ENCODE measurements around the gene CDK13. TPM values are rescaled to one million over a fixed set of nuclear protein-coding genes. Genes with fewer than 3 reads are reported as not detected.
"Not testable (repeated sequence)": the region's sequence is repeated elsewhere in the genome, so short reads cannot be mapped to it uniquely, and the experiment has no call there.

Gene CDK13
- total RNA-seq, 4 donors from 2014 or later: 53.9 to 93.6 (median 60.3) TPM

DNA sequence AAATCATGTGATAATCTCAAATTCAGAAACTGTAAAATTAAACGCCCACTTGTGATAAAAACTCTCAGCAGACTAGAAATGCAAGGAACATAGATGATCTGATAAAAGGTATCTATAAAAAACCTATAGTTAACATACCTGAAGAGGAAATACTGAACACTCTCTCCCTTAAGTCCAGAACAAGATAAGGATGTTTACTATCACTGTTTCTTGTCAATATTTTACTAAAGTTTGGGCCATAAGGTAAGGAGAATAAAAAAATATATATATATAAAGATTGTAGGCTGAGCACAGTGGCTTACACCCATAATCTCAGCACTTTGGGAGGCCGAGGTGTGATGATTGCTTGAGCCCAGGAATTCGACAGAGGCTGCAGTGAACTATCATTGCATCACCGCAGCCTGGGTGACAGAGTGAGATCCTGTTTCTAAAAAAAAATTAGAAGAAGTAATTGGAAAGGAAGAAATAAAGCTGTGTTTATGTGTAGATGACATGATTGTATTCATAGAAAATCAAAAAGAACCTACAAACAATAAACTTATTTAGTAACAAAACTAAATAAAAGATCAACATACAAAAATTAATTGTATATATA, 155.9 kb downstream of the CDK13 start:
- TF ChIP-seq, protein P1, sequence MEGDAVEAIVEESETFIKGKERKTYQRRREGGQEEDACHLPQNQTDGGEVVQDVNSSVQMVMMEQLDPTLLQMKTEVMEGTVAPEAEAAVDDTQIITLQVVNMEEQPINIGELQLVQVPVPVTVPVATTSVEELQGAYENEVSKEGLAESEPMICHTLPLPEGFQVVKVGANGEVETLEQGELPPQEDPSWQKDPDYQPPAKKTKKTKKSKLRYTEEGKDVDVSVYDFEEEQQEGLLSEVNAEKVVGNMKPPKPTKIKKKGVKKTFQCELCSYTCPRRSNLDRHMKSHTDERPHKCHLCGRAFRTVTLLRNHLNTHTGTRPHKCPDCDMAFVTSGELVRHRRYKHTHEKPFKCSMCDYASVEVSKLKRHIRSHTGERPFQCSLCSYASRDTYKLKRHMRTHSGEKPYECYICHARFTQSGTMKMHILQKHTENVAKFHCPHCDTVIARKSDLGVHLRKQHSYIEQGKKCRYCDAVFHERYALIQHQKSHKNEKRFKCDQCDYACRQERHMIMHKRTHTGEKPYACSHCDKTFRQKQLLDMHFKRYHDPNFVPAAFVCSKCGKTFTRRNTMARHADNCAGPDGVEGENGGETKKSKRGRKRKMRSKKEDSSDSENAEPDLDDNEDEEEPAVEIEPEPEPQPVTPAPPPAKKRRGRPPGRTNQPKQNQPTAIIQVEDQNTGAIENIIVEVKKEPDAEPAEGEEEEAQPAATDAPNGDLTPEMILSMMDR (IDR thresholded peaks at IDR 0.05): no peak
- no peak for DNase-seq (ENCODE audit: low spot score)

DNA sequence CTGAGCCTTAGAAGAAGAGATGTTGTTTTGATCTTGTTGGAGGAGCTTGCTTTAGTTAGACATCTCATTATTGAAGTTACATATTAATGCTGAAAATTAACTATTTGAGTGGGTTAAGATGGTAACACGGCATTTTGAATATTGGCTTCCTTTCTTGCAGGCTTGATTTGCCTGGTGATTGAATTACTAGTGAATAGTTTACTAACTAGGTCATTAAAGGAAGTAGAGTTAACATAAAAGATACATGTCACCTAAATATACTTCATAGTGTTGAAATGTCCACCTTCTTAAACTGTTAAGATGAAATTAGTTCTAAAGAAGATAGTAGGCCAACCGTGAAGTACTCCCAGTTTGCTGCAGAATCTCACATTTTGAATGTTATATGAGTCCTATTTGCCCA, 165.9 kb downstream of the CDK13 start:
- DNase-seq (ENCODE audit: low spot score) (no peak), ATAC-seq (ENCODE audit: low FRiP score) (no peak)
- TF ChIP-seq, protein P1 (IDR thresholded peaks at IDR 0.05): no peak

More for the DNA sequence above, 155.9 kb downstream of the CDK13 start:
- ATAC-seq (ENCODE audit: low FRiP score): no peak

DNA sequence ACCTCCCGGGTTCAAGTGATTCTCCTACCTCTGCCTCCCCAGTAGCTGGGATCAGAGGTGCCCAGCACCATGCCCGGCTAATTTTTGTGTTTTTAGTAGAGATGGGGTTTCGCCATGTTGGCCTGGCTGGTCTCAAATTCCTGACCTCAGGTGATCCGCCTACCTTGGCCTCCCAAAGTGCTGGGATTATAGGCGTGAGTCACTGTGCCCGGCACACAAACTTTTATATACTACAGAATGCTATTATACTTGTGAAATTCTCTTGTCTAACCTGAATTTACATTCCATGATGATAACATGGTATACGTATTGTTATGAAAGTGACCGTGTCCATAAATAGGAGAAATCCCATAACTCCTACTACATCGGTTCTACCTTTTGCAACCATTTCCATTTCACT, 167.1 kb downstream of the CDK13 start:
- not testable (repeated sequence) for ATAC-seq (ENCODE audit: low FRiP score)

DNA sequence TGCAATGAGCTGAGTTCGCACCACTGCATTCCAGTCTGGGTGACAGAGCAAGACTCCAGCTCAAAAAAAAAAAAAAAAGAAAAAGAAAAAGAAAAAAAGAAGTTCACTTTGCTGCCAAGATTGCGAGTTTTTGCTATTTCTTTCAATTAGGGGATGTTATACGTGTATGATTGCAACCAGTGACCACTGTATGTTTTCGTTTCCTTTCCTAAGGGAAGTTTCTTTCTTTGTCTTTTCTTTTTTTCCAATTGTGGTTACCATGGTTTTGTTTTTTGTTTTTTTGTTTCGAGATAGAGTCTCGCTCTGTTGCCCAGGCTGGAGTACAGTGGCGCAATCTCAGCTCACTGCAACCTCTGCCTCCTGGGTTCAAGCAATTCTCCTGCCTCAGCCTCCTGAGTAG, 168.1 kb downstream of the CDK13 start:
- not testable (repeated sequence) for ATAC-seq (ENCODE audit: low FRiP score); DNase-seq (ENCODE audit: low spot score)

More for the DNA sequence above, 167.1 kb downstream of the CDK13 start:
- not testable (repeated sequence) for DNase-seq (ENCODE audit: low spot score)

DNA sequence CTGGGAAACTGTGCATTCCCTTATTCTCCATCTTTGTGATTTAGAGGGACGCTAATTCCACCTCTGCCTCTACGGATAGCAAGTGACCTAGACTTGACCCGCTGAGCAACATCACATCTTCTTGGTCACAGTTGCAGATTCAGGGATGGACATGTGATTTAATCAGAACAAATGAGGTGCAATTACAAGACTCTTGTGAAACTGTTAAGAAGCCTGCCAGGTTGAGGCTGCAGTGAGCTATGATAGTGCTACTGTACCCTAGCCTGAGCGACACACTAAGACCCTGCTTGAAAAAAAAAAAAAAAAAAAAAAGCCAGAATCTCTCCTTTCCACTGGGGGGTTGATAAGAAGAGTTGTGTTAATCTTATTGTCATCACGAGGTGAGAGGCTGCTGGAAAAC, 170.0 kb downstream of the CDK13 start:
- TF ChIP-seq, protein P1 (IDR thresholded peaks at IDR 0.05): no peak
- no peak for ATAC-seq (ENCODE audit: low FRiP score)
- DNase-seq (ENCODE audit: low spot score): no peak

DNA sequence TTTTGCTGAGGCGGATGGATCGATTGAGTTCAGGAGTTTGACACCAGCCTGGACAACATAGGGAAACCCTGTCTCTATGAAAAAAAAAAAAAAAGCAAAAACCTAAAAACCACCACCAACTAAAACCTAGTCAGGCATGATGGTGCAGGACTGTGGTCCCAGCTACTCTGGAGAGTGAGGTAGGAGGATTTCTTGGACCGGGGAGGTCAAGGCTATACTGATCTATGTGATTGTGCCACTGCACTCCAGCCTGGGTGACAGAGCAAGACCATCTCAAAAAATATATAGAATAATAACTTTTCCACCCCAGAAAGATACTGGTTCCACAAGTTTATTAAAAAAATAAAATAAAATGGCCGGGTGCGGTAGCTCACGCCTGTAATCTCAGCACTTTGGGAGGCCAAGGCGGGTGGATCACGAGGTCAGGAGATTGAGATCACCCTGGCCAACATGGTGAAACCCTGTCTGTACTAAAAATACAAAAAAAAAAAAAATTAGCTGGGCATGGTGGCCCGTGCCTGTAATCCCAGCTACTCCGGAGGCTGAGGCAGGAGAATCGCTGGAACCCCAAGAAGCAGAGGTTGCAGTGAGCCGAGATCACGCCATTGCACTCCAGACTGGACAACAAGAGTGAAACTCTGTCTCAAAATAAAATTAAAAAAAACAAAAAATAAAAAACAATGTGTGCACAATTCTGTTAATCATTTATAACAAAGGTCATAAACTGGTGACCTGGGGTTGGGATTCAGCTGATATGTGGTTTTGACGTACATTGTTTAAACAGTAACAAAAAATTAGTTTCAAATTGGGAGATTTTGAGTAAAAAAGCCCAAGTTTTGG, 172.3 kb downstream of the CDK13 start:
- DNase-seq (ENCODE audit: low spot score); ATAC-seq (ENCODE audit: low FRiP score): not testable (repeated sequence)

DNA sequence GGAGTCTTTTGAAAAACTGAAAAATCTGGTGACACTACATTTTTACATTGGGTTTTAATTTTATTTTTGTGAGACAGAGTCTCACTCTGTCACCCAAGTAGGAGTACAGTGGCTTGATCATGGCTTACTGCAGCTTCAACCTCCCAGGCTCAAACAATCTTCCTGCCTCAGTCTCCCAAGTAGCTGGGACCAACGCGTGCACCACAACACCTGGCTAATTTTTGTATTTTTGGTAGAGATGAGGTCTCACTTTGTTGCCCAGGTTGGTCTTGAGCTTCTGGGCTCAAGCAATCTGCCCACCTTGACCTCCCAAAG, 172.8 kb downstream of the CDK13 start:
- no peak for DNase-seq (ENCODE audit: low spot score)
- no peak for ATAC-seq (ENCODE audit: low FRiP score)
- TF ChIP-seq, protein P1 (IDR thresholded peaks at IDR 0.05): no peak

DNA sequence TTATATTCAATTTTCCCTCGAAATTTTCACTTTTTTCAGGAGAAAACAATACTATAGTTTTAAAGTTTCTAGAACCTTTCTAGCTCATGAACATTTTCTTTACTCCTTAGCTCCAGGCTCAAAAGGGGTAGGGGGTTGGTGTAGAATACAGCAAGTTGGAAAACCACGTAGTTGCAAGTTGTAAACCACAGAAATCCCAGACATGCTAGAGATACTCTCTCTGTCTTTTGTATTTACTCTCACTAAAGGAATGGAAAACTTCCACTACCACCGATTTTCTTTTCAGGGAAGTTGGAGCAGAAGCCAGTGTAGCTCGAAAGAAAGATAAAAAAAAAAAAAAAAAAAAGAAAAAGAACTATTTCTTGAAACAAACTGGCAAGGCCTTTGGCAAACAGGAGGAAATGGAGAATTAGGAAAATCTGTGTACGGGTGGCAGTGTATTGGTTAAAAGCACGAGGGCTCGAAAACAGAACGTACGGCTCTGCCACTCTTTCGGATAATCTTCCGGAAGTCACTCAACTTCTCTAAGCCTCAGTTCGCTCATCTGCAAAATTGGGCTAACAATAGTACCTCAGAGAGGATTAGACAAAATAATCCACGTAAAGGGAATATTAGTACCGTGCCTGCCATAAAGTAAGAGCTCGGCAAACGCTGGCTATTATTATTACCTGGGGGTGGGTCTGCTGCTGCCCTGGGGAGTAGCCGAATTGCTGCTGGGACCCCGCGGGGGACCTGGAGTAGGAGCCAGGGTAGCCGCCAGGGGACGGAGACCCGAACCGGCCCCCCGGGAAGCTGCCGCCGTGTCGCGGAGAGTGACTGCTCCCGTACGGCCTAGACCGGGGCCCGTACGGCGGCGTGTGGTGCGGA, 183.7 kb downstream of the CDK13 start:
- DNase-seq (ENCODE audit: low spot score): no peak
- peak; percentile 76 for ATAC-seq (ENCODE audit: low FRiP score)
- TF ChIP-seq, protein P1 (IDR thresholded peaks at IDR 0.05): no peak

Measured in omental fat pad (tissue), 4 donors.